DND-41 (cell line): ENCODE data around the gene GRAMD1A.

Experiments
- ATAC-seq: fragments of 200-7000 bp; cut with Tn5 transposase; 3 replicates; pipeline ENCODE4 v1.9.1; 2021; ENCODE audit warnings: low read depth; ENCODE audit not compliant: insufficient read depth
- DNase-seq: peaks from one replicate; pipeline ENCODE4 v3.0.0-alpha.2; 2020
- H2AFZ ChIP-seq: 2 replicates; pipeline ENCODE4 v1.6.0; 2012; ENCODE audit warnings: low read depth, low read length
- H3K27ac ChIP-seq: 2 replicates; pipeline ENCODE4 v1.5.1; 2012; ENCODE audit warnings: low read length, inconsistent platforms
- H3K27me3 ChIP-seq: fragments of 200-600 bp; sonication (generic); 2 replicates; pipeline ENCODE4 v1.6.0; 2012; ENCODE audit warnings: low read length, mild to moderate bottlenecking, inconsistent platforms; ENCODE audit not compliant: insufficient read depth, poor library complexity
- H3K36me3 ChIP-seq: 2 replicates; pipeline ENCODE4 v1.5.1; 2012; ENCODE audit warnings: low read length, inconsistent platforms; ENCODE audit not compliant: insufficient read depth
- H3K4me1 ChIP-seq: 2 replicates; pipeline ENCODE4 v1.5.1; 2012; ENCODE audit warnings: mild to moderate bottlenecking, low read length; ENCODE audit not compliant: insufficient read depth
- H3K4me2 ChIP-seq: 2 replicates; pipeline ENCODE4 v1.6.0; 2012; ENCODE audit warnings: mild to moderate bottlenecking, moderate library complexity, low read length, inconsistent platforms; ENCODE audit not compliant: insufficient read depth
- H3K4me3 ChIP-seq, 2 experiments: fragments of 200-600 bp in 1 of 2; shearing (Covaris generic) in 1 of 2; 2 replicates each; pipeline ENCODE4 v1.5.1; 2012 to 2016; ENCODE audit warnings: inconsistent platforms in 2 of 2, low read length in 2 of 2, mild to moderate bottlenecking in 2 of 2, low read depth in 1 of 2, moderate library complexity in 1 of 2
- H3K79me2 ChIP-seq: 2 replicates; pipeline ENCODE4 v1.6.0; 2012; ENCODE audit warnings: low read length, inconsistent platforms; ENCODE audit not compliant: insufficient read depth
- H3K9ac ChIP-seq: 2 replicates; pipeline ENCODE4 v1.6.0; 2012; ENCODE audit warnings: low read depth, mild to moderate bottlenecking, inconsistent platforms, low read length, moderate library complexity
- H3K9me3 ChIP-seq: 2 replicates; pipeline ENCODE4 v1.5.1; 2012; ENCODE audit warnings: low read length, moderate library complexity, mild to moderate bottlenecking, inconsistent platforms; ENCODE audit not compliant: insufficient read depth, severe bottlenecking
- H4K20me1 ChIP-seq: 2 replicates; pipeline ENCODE4 v1.6.0; 2012; ENCODE audit warnings: low read length; ENCODE audit not compliant: insufficient read depth
- CTCF ChIP-seq: IDR thresholded peaks from 2 replicates; pipeline ENCODE4 v1.5.1; 2012; ENCODE audit warnings: borderline replicate concordance, low read length, moderate library complexity, mild to moderate bottlenecking; ENCODE audit not compliant: poor library complexity, severe bottlenecking; ENCODE audit errors: extremely low read depth
- EZH2 ChIP-seq: IDR thresholded peaks from 3 replicates; pipeline ENCODE4 v1.6.1; 2012; ENCODE audit warnings: borderline replicate concordance, low read depth, mild to moderate bottlenecking, moderate library complexity, low read length, inconsistent platforms; ENCODE audit not compliant: severe bottlenecking

GRAMD1A gene

DNA sequence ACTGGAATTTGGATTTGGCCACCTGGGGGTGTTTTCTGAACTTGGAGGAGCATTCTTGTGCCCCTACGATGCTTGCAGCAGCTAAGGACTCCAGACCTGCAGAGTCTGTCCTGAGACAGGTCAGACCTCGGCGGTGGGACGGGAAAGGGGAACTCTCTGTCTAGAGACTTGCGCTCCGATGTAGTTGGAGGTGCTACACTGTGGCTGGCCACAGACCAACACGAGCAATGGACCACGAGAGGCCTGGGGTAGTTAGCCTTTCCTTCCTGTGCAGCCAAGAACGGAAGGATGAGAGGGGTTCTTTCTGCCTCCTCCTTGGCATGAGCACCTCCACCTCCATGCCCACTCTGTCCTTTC, 5.9 kb upstream of the GRAMD1A start:
- H3K27ac ChIP-seq: no peak overlapping the region
- ATAC-seq (no peak), DNase-seq (no peak)
- H3K9ac ChIP-seq: no peak overlapping the region
- TF ChIP-seq CTCF (no peak), EZH2 (no peak)
- H3K4me1 ChIP-seq: peaks cover 36% of the 10 kb centered on the region
- no peaks in the 10 kb centered on the region for H3K27me3 ChIP-seq
- H3K36me3 ChIP-seq: no peaks in the 10 kb centered on the region
- H4K20me1 ChIP-seq: no peaks in the 10 kb centered on the region
- no peak overlapping the region for H3K4me2 ChIP-seq
- no peaks in the 10 kb centered on the region for H3K79me2 ChIP-seq
- no peak overlapping the region for H2AFZ ChIP-seq
- no peaks in the 10 kb centered on the region for H3K9me3 ChIP-seq
- H3K4me3 ChIP-seq: no peak overlapping the region

DNA sequence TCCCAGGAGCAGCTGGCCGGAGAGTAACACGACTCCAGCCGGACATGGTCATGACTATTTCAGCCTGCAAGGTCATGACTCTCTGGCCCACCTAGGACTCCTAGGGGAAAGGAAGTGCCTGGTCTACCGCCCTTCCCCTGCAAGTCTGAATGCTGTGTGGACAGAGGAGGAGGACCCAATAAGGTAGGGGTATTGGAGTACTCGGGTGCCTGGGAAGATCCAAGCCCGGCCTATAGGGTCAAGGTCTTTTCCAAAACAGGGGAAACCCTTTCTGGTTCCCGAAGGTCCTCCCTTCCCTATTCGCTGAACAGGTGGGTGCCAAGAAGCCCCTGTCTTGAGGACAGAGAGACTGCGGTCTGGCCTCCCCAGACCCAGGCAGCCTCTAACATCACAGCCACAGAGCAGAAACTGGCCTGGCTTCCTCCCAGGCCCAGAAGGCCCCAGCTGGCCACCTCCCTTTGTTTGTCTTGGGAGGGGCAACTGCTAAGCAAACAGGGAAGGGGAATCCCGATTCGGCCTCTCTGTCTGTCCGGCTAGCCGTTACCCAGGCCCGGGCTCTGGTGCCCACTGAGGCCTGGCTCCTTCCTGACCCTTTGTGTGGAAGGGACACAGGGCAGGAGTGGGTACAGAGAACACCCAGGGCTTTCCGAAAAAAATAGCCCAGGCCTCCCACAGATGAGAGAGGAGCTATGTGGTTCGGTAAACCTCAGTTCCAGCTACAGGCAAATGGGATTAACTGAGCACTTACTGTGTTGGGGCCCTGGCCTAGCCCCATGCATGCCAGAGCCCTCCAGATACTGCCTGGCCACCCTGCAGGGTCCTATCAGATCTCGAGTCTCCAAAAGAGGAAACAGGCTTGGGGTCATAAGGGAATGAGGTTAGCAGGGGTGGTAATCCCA, 5.2 kb upstream of the GRAMD1A start:
- H3K4me2 ChIP-seq: no peak overlapping the region
- no peak for TF ChIP-seq CTCF
- TF ChIP-seq EZH2: no peak
- no peak overlapping the region for H3K9ac ChIP-seq
- no peak overlapping the region for H3K4me3 ChIP-seq
- H3K9me3 ChIP-seq: no peaks in the 10 kb centered on the region
- H3K27me3 ChIP-seq: no peaks in the 10 kb centered on the region
- DNase-seq (no peak), ATAC-seq (no peak)
- H3K79me2 ChIP-seq: peaks cover 6% of the 10 kb centered on the region
- H2AFZ ChIP-seq: no peak overlapping the region
- no peaks in the 10 kb centered on the region for H4K20me1 ChIP-seq
- H3K4me1 ChIP-seq: peaks cover 43% of the 10 kb centered on the region
- no peaks in the 10 kb centered on the region for H3K36me3 ChIP-seq
- H3K27ac ChIP-seq: no peak overlapping the region

DNA sequence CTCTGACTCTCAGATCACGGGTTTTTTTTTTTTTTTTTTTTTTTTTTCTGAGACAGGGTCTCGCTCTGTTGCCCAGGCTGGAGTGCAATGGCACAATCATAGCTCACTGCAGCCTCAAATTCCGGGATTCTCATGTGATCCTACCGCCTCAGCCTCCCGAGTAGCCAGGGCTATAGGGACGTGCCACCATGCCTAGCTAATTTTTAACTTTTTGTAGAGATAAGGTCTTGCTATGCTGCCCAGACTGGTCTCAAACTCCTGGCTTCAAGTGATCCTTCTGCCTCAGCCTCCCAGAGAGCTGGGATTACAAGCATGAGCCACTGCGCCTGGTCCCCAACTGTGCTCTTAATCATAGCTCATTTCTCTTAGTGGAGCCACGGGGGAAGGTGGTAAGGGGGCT, 4.6 kb upstream of the GRAMD1A start:
- Histone ChIP-seq H3K27ac (no peak overlapping the region), H3K4me1 (peaks cover 44% of the 10 kb centered on the region), H3K4me3 (no peak overlapping the region), H3K36me3 (no peaks in the 10 kb centered on the region; the same call in 1 of the 2 replicates), H3K9ac (no peak overlapping the region), H3K4me2 (no peak overlapping the region), H2AFZ (no peak overlapping the region), H3K79me2 (peaks cover 11% of the 10 kb centered on the region), H3K27me3 (no peaks in the 10 kb centered on the region), H3K9me3 (no peaks in the 10 kb centered on the region), H4K20me1 (no peaks in the 10 kb centered on the region)
- no peak for TF ChIP-seq EZH2
- no peak for TF ChIP-seq CTCF
- ATAC-seq: no peak
- DNase-seq: no peak
